ENCODE measurements around the gene CEACAM6.

DNA sequence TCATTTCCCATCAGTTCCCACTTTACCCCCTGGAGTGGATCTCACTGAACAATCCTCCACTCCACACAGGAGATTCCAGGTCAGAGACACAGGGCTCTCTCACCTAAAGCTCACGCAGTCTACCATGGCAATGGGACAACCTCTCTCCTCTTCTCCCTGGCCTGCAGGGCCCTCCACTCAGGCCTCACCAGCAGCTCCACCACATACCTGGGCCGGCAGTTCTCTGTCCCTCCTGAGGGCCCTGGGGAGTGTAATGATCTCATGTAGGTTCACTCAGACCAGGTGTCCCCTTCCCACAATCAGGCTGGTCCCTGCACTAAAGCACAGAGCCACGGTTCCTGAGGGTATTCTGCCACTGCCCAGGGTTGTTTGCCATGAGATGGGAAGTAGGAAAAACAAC lies 56.7 kb downstream of the CEACAM6 start:
- TF ChIP-seq POLR2AphosphoS5 (IDR thresholded peaks at IDR 0.05; ENCODE audit: low read depth), result no peak
- TF ChIP-seq, protein P1, sequence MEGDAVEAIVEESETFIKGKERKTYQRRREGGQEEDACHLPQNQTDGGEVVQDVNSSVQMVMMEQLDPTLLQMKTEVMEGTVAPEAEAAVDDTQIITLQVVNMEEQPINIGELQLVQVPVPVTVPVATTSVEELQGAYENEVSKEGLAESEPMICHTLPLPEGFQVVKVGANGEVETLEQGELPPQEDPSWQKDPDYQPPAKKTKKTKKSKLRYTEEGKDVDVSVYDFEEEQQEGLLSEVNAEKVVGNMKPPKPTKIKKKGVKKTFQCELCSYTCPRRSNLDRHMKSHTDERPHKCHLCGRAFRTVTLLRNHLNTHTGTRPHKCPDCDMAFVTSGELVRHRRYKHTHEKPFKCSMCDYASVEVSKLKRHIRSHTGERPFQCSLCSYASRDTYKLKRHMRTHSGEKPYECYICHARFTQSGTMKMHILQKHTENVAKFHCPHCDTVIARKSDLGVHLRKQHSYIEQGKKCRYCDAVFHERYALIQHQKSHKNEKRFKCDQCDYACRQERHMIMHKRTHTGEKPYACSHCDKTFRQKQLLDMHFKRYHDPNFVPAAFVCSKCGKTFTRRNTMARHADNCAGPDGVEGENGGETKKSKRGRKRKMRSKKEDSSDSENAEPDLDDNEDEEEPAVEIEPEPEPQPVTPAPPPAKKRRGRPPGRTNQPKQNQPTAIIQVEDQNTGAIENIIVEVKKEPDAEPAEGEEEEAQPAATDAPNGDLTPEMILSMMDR (conservative IDR thresholded peaks at IDR 0.05; ENCODE audit: low read depth in 2 of 2), result no peak
- no peak for TF ChIP-seq EZH2 (IDR thresholded peaks at IDR 0.05; ENCODE audit: low read depth, unreplicated experiment)
- TF ChIP-seq CREB1 (CRISPR knock-in tag; IDR thresholded peaks at IDR 0.05; ENCODE audit: low read depth), result no peak
- TF ChIP-seq NANOG (IDR thresholded peaks at IDR 0.05; ENCODE audit: borderline replicate concordance), result no peak
- TF ChIP-seq EZH2phosphoT487 (IDR thresholded peaks at IDR 0.05; ENCODE audit: unreplicated experiment), result no peak

Measured in GM23338 (cell line).